Right ventricle myocardium inferior (tissue), 1 donor: ENCODE measurements around the gene ANKRD6. TPM values are rescaled to one million over a fixed set of nuclear protein-coding genes. Genes with fewer than 3 reads are reported as not detected.

Experiments
- ATAC-seq: fragments of 200-7000 bp; cut with Tn5 transposase; one replicate; pipeline ENCODE4 v1.9.1; 2020; ENCODE audit warnings: mild to moderate bottlenecking, moderate library complexity
- DNase-seq: peaks from one replicate; pipeline ENCODE4 v3.0.0; 2021; ENCODE audit errors: missing footprints
- intact Hi-C: fragments of 100-400 bp; cut with DNase I; formaldehyde crosslinking; loops from one replicate; pipeline ENCODE4 v1.11.0; 2022
- total RNA-seq: library from RNA; stranded (reverse); fragmentation: NEBNext Ultra II Directional; extraction: Animal tissue kit (Norgen Biotek cat#: 25700); gene quantifications from one replicate; pipeline ENCODE4 v1.2.1, GENCODE V29; 2021
- donor health status: DM: no; HTN: yes; CAD: no; lungs with severe emphysema.

Gene ANKRD6
- total RNA-seq, 1 donor from 2014 or later = 17.0 TPM

GRCh38 chr6:89454300-89454699 lies 21.3 kb downstream of the ANKRD6 start:
- no peak for ATAC-seq
- no peak for DNase-seq
- intact Hi-C loops = no loop called here

DNA sequence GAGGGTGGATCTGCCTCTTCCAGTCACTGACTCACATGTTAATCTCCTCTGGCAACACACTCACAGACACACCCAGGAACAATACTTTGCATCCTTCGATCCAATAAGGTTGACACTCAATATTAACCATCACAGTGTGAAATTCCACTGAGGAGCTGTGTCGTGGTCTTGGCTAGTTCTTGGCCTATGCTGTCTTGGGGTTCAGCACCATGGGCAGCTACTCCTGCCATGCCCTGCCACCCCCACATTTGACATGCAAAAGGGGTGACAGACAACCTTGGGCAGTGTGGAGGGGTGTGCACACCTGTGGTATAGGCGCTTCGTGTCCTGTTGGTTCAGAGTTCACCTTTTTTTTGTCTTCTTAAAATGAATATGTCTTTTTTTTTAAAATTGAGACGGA lies 25.8 kb downstream of the ANKRD6 start:
- DNase-seq = no peak
- no peak for ATAC-seq
- intact Hi-C loops = no loop called here

DNA sequence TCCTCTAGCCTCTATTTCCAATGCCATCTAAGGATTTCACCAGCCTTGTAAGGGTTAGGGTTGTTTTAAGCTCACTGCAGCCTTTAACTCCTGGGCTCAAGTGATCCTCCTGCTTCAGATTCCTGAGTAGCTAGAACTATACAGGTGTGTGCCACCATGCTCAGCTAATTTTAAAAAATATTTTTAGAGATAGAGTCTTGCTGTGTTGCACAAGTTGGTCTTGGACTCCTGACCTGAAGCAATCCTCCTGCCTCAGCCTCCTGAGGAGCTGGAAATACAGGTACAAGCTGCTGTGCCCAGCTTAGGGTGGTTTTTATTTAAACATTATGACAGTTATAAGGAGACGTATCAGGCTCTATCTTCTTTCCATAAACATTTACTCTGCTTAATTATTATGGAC lies 26.5 kb downstream of the ANKRD6 start:
- DNase-seq = no peak
- intact Hi-C loops = no loop called here
- no peak for ATAC-seq

- intact Hi-C loops = no loop called here
- ATAC-seq (no peak), DNase-seq (no peak)
These were observed 27.8 kb downstream of the ANKRD6 start for GRCh38 chr6:89460713-89461112.

DNA sequence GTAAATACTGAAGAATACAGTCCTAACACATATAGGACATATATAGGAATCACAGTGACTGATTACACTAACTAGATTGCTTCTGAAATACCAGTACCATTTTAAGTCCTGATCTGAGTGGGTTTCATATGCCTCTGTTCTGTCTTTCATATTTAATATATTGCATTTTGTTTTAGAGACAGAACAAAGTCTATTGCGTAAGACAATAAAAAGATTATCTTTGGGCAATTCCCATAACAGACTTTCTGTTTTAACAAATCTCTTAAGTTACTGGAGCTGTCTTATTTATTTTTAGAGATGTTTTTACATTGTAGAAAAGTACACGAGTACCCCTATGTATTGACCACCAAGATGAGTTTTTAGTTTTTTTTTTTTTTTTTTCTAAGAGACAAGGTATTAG lies 29.6 kb downstream of the ANKRD6 start:
- DNase-seq (no peak), ATAC-seq (no peak)
- intact Hi-C loops = no loop called here

- intact Hi-C loops = no loop called here
- ATAC-seq (no peak), DNase-seq (no peak)
These were observed 31.3 kb downstream of the ANKRD6 start for GRCh38 chr6:89464295-89464694.

DNA sequence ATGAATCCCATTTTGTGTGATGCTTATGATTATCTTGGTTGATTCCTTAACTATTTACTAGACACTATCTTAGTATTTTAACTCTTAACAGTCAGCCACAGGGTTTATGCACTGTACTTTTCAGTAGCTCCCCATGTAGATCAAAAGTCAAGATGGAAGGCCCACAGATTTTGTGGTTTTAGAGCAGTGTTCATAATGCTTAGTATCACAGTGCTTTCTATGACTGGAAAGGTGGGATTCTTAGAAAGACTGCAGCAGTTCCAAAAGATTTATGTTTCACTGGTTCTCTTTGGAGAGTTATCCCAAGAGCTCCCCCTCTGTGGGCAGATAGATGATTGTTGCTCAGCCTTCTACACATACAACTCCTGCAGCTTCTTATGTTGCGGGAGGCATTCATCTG lies 34.5 kb downstream of the ANKRD6 start:
- intact Hi-C loops = no loop called here
- ATAC-seq = no peak
- no peak for DNase-seq

DNA sequence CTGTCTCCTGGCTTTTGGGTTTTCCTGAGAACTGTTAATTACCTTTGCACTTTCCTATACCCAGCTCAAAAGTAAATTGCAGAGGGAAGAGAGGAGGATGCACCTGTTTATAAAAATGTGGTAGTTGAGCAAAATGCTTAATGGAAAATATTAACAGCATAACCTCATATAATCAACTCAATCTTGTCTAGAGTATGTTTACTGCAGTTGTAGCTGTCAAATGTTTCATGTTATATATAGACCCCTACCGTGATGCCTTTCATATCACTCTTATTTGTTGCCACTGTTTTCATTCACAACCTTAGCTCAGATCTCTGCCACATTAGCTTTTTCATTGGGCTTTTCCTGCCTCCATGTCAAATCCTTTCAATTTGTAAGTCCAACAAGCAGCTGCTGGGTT lies 36.0 kb downstream of the ANKRD6 start:
- ATAC-seq (no peak), DNase-seq (no peak)
- intact Hi-C loops = no loop called here

DNA sequence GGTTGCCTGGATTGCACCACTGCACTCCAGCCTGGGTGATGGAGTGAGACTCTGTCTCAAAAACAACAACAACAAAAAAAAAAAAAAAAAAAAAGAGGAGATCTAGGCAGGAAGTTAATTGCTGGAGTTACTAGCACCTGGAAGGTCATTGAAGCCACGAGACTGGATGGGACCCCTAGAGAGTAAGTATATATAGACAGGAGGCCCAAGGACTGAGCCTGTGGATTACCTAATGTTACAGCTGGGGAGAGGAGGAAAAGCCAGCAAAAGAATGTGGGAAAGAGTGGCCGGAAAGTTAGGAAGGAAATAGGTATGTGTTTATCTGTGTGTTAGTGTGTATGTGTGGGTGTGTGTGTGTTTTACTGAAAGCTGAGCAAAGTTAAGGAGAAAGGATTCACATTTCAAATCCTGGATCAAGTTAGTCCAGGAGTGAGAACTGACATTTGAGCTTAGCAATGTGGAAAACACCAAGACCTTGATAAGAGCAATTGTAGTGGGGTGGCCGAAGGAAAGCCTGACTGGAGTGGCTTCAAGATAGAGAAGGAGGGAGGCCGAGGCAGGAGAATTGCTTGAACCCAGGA lies 38.4 kb downstream of the ANKRD6 start:
- DNase-seq = no peak
- intact Hi-C loops = no loop called here
- ATAC-seq = no peak

DNA sequence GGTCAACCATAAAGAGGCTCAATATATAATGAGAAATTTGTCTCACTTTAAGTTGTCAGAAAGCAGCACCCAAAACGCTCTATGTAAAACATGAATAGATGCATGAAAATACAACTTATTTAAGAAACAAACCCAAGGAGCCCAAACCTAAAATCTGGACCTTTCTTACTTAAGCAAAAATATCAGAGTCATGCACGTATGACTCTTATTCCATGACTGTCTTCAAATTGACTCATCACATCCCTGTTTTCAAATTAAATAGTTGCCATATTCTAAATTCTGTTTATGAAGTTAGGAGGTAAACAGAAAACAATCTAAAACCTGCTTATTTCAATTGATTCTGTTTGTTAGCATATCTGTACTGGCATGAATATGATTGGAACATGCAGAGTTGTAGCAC lies 42.1 kb downstream of the ANKRD6 start:
- no peak for ATAC-seq

DNA sequence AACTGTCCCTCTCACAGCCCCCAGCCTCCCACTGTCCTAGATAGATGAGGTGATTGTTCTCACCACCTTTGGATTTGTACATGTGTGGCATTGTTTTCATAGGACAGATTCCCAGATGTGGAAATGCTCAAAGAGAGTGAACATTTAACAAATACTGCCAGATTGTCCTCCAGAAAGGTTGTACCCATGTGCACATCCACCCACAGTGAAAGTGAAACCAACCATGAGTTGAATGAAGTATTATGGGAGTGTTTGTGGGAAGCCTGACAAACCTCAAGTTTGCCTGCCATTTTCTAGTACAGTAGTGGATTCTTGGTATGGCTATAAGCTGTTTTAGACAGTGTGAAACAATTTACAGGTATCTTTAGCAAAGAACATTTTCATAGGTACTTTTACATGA lies 42.7 kb downstream of the ANKRD6 start:
- no peak for ATAC-seq
- no peak for DNase-seq
- intact Hi-C loops = no loop called here

More for the DNA sequence above, 42.1 kb downstream of the ANKRD6 start:
- intact Hi-C loops = no loop called here
- no peak for DNase-seq

GRCh38 chr6:89479897-89480296 lies 46.9 kb downstream of the ANKRD6 start:
- ATAC-seq = no peak
- intact Hi-C loops = loop anchor here (5.0 kb wide), 1 partner anchor 48 kb away; the partner anchor contains the start of gene ANKRD6
- no peak for DNase-seq

DNA sequence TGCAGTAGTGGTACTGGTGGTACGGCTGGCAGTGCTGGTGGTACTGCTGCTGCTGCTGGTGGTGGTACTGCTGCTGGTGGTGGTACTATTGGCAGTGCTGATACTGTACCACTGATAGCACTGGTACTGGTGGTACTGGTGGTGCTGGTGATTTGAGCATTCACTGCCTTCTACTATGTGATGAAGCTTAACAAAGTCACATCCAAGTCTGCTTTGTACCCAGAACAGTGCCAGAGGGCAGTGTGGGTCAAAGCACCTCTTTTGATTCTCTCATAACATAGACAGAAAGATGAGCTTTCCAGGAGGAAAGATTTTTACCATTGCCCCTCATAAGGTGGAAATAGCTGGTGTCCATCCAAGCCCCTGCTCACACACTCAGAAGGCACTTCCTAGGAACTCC lies 48.7 kb downstream of the ANKRD6 start:
- intact Hi-C loops = loop anchor here (5.0 kb wide), 1 partner anchor 49 kb away; the partner anchor contains the start of gene ANKRD6
- no peak for DNase-seq
- ATAC-seq = peak; percentile 53

- DNase-seq (no peak), ATAC-seq (no peak)
- intact Hi-C loops = loop anchor here (5.0 kb wide), 1 partner anchor 50 kb away; the partner anchor contains the start of gene ANKRD6
These were observed 49.2 kb downstream of the ANKRD6 start for GRCh38 chr6:89482126-89482525.

DNA sequence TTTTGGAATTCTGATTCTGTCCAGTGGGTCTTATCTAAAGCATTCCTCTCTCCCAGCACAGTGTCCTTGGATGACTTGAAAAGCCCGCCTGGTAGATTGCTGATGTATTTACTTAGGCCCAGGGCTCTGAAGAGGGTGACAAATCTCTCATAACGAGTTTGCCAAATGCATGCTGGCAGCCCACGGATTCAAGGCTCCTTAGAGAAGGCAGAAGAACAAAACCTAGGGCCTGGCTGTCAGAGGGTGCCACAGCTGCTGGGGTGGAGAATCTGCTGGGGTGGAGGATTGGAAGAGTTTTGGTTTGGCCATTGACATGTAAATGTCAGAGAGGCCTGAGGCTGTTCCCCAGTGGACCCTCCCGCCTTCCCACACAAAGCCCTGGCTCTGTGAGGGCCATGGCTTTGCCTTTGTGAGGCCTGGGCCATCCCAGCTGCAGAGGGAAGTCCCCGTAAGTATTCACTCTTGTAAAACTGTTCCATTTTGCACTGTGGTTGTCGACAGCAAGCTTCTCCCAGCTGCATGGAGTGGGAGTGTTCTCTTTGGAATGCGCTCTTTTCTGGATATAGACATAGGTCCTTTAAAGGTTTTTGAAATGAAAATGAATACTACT lies 50.3 kb downstream of the ANKRD6 start:
- DNase-seq = peak; percentile 45
- peak; percentile 86 for ATAC-seq
- intact Hi-C loops = loop anchor here (5.0 kb wide), 1 partner anchor 51 kb away; the partner anchor contains the start of gene ANKRD6

DNA sequence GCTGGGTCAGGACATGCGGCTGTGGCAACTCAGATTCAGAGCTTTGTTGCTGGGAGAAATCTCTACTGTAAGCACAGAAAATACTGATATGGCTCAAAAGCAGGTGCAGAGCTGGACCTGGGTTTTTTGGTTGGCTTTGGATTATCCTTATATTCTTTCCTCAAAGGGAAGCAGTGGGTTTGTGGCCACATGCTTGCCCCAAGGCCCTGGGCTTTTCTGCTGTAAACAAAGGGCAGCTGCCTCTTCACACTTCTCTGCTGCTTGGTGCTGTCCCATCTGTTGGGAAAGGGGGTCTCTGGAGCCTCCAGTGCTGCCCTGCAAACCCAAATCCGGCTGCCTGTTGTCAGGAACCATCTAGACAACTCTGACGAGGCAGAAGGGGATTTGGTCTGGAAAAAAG lies 52.4 kb downstream of the ANKRD6 start:
- DNase-seq (no peak), ATAC-seq (no peak)
- intact Hi-C loops = no loop called here

DNA sequence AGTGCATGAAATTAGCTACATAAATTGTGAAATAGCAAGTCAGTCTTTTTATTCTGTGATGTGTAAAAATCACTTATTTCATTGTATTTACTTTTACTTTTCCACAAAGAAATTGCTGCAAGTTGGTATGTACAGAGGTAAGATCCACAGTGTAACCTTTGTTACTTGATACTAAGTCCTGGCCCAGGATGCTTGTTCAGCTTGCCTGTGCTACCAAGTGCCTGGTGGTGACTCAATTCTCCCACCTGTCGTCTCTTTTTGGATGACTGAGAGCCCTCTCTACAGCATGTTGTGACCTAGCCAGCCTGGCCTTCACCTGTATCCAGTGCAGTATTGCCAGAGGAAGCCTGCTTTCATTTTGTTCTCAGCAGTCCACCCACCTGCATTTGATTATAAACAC lies 54.9 kb downstream of the ANKRD6 start:
- intact Hi-C loops = no loop called here
- DNase-seq (no peak), ATAC-seq (no peak)

- ATAC-seq = no peak
- intact Hi-C loops = no loop called here
- no peak for DNase-seq
These were observed 55.5 kb downstream of the ANKRD6 start for GRCh38 chr6:89488438-89488837.

GRCh38 chr6:89489078-89489477 lies 56.1 kb downstream of the ANKRD6 start:
- intact Hi-C loops = no loop called here
- no peak for ATAC-seq
- no peak for DNase-seq

DNA sequence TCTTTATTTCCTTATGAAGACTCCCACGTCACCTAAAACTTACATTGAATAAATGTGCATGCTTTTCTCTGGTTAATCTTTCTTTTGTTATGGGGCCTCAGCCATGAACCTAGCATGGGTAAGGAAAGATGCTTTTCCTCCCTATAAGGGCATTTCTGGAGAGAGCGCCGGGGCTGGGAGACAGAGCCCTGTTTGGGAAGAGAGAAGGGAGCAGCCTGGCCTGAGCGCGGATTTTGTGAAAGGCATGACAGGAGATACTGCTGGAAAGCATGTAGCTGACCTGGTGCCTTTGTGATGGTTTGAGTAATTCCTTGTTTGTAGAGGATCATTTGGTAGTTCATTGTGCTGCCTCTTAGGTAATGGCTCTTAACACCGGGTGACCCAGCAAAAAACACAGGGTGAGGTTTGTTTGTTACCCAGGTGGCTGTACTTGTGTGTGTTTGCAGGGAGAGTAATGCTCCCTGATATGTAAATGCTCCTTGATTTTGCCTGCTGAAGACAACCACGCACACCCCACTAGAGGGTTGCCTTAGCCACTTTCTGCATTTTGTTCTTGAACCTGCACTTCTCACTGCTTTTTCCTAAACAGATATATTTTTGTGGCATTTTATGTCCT lies 59.2 kb downstream of the ANKRD6 start:
- ATAC-seq = no peak
- intact Hi-C loops = loop anchor here (5.0 kb wide), 1 partner anchor 35 kb away; no protein-coding TSS in a partner anchor
- DNase-seq = no peak
